Ishikawa (cell line): ENCODE results near the gene FLYWCH1.

ENCODE experiments used
- CEBPB ChIP-seq: IDR thresholded peaks from 2 replicates; pipeline ENCODE4 v1.6.1; 2012
- CREB1 ChIP-seq: IDR thresholded peaks from 2 replicates; pipeline ENCODE4 v1.6.1; 2012; ENCODE audit warnings: low read depth
- EGR1 ChIP-seq: IDR thresholded peaks from 2 replicates; pipeline ENCODE4 v1.6.1; 2012
- EP300 ChIP-seq: IDR thresholded peaks from 2 replicates; pipeline ENCODE4 v1.6.1; 2012; ENCODE audit warnings: borderline replicate concordance
- FOXM1 ChIP-seq: IDR thresholded peaks from 2 replicates; pipeline ENCODE4 v1.6.1; 2012; ENCODE audit warnings: low read depth, borderline replicate concordance
- NFIC ChIP-seq: IDR thresholded peaks from 2 replicates; pipeline ENCODE4 v1.6.1; 2012
- RAD21 ChIP-seq: IDR thresholded peaks from 2 replicates; pipeline ENCODE4 v1.6.1; 2012; ENCODE audit warnings: low read depth
- TAF1 ChIP-seq: IDR thresholded peaks from 2 replicates; pipeline ENCODE4 v1.6.1; 2012; ENCODE audit warnings: low read depth, mild to moderate bottlenecking
- TCF12 ChIP-seq: IDR thresholded peaks from 2 replicates; pipeline ENCODE4 v1.6.1; 2012; ENCODE audit warnings: low read depth
- YY1 ChIP-seq: IDR thresholded peaks from 2 replicates; pipeline ENCODE4 v1.6.1; 2012; ENCODE audit warnings: low read depth
- ZBTB7A ChIP-seq: IDR thresholded peaks from 2 replicates; pipeline ENCODE4 v1.6.1; 2012; ENCODE audit warnings: low read depth
- TF ChIP-seq, protein P1 (sequence below): IDR thresholded peaks from 2 replicates; pipeline ENCODE4 v1.6.1; 2012
- TF ChIP-seq, protein P2 (sequence below): IDR thresholded peaks from 2 replicates; pipeline ENCODE4 v1.6.1; 2012
- TF ChIP-seq, protein P3 (sequence below): IDR thresholded peaks from 2 replicates; pipeline ENCODE4 v1.6.1; 2012; ENCODE audit warnings: low read depth, mild to moderate bottlenecking

FLYWCH1 gene

DNA sequence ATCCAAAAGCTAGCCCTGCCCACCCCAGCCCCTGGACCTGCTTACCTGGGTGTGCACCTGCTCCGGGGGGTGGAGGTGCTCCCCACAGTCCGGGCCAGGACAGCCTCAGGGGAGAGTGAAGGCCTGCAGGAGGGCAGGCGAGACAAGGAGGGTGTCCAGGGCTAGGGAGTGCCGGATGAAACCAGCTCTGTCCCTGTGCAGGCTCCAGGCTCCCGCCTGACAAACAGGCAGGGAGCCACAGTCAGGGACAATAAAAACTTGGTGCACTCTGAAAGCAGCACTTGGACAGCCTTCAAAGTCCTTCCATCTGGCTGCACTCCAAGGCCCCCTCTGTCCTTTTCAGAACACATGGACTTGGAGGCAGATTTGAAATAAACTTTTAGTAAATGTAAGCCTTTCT, 61.4 kb downstream of the FLYWCH1 start:
- no peak for TF ChIP-seq TCF12
- no peak for TF ChIP-seq YY1
- TF ChIP-seq, protein P1, sequence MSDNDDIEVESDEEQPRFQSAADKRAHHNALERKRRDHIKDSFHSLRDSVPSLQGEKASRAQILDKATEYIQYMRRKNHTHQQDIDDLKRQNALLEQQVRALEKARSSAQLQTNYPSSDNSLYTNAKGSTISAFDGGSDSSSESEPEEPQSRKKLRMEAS, result no peak
- TF ChIP-seq, protein P2, sequence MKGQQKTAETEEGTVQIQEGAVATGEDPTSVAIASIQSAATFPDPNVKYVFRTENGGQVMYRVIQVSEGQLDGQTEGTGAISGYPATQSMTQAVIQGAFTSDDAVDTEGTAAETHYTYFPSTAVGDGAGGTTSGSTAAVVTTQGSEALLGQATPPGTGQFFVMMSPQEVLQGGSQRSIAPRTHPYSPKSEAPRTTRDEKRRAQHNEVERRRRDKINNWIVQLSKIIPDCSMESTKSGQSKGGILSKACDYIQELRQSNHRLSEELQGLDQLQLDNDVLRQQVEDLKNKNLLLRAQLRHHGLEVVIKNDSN, result no peak
- no peak for TF ChIP-seq EP300
- TF ChIP-seq, protein P3, sequence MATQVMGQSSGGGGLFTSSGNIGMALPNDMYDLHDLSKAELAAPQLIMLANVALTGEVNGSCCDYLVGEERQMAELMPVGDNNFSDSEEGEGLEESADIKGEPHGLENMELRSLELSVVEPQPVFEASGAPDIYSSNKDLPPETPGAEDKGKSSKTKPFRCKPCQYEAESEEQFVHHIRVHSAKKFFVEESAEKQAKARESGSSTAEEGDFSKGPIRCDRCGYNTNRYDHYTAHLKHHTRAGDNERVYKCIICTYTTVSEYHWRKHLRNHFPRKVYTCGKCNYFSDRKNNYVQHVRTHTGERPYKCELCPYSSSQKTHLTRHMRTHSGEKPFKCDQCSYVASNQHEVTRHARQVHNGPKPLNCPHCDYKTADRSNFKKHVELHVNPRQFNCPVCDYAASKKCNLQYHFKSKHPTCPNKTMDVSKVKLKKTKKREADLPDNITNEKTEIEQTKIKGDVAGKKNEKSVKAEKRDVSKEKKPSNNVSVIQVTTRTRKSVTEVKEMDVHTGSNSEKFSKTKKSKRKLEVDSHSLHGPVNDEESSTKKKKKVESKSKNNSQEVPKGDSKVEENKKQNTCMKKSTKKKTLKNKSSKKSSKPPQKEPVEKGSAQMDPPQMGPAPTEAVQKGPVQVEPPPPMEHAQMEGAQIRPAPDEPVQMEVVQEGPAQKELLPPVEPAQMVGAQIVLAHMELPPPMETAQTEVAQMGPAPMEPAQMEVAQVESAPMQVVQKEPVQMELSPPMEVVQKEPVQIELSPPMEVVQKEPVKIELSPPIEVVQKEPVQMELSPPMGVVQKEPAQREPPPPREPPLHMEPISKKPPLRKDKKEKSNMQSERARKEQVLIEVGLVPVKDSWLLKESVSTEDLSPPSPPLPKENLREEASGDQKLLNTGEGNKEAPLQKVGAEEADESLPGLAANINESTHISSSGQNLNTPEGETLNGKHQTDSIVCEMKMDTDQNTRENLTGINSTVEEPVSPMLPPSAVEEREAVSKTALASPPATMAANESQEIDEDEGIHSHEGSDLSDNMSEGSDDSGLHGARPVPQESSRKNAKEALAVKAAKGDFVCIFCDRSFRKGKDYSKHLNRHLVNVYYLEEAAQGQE, result no peak

DNA sequence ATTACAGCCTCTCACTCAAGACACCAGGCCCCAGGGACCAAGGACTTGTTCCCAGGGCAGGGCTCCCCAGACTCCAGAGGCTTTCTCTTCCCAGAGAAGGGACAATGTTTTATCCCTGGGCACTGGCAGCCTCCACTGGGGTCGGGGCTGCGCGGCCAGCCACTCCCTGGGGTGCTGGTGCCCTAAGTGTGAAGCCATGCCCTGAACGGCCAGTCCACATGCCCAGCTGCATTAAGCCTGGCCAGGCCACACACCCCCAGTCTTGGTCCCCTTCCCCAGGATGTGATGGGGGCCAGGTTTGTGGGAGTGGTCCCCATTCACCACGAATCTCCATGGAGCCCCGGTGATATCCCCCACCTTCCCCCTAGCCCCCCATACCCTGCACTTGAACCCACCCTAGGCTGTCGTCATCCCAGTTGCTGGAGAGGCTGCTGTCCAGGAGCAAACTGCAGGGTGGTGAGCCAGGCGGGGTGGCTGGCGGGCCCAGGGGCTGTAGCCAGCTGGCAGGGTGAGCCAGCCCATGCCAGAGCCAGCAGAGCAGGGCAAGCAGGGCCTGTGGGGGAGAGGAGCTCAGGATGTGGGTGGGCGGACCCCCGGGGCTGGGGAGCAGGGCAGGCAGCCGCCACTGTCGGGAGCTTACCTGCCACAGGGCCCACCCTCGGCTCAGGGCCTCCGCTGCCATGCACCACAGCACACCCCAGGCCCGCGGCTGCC, 62.0 kb downstream of the FLYWCH1 start:
- TF ChIP-seq EGR1 (no peak), TAF1 (no peak), EP300 (no peak)

DNA sequence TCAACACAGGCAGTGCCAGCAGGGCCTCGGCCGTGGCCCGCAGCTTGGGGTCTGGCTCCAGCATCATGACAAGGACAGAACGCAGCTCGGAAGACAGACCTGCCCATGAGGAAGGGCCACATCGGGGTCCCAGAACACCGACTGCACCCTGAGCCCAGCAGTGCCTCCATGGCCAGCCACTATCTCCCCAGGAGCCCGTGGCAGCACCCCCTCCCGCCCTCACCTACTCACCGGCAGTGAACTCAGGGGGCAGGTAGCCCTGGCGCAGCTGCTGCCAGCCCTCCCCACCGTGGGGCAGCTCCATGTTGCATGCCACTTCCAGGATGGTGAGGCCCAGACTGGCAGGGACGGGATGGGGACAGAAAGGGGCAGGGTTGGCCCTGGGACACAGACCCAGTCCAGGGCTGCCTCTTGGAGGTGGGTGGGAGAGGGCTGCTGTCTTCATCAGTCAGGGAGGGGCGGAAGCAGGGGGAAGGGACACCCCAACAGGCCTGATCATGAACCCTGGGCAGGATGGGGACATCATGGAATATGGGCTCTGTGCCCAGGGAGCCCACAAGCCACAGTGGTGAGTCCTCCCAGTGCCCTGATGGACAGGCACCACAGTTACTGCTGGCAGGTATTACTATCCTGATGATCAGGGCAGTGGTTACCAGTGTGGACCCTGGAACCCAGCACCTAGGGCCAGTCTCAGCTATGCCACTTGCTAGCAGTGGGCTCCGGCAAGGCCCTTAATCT, 62.8 kb downstream of the FLYWCH1 start:
- no peak for TF ChIP-seq TAF1
- TF ChIP-seq EGR1, result no peak
- no peak for TF ChIP-seq FOXM1
- no peak for TF ChIP-seq RAD21
- no peak for TF ChIP-seq YY1
- no peak for TF ChIP-seq NFIC
- TF ChIP-seq, protein P2, result no peak
- no peak for TF ChIP-seq TCF12
- TF ChIP-seq, protein P1, result no peak
- no peak for TF ChIP-seq CEBPB
- TF ChIP-seq, protein P3, result no peak

DNA sequence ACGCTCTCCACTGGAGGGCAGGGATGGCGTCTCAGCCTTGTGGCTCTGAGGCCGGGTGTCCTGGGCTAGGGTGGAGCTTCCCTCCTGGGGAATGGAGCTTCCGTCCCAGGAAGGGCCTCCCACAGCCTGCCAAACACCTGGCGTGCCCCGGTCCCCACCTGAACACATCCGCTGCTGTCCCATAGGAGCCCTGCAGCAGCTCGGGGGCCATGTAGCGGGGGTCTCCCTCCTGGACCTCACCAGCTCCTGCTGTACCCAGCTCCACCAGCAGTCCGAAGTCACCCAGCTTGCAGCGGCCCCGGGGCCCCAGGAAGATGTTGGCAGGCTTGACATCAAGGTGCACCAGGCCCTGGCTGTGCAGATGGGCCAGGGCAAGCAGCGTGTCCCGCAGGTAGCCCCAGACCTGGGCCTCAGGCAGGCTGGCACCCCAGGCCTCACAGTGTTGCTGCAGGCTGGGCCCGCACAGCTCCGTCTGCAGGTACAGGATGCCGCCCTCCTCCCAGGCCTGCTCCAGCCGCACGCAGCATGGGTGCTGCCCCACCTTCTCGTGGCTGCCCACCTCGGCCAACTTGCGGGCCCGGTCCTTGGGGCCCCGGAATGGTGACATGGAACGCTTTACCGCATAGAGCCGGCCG, 63.5 kb downstream of the FLYWCH1 start:
- no peak for TF ChIP-seq EGR1
- TF ChIP-seq YY1, result no peak
- no peak for TF ChIP-seq FOXM1
- TF ChIP-seq, protein P2, result no peak
- no peak for TF ChIP-seq CREB1
- TF ChIP-seq RAD21, result no peak
- TF ChIP-seq NFIC, result no peak
- TF ChIP-seq ZBTB7A, result no peak
- TF ChIP-seq EP300, result no peak

DNA sequence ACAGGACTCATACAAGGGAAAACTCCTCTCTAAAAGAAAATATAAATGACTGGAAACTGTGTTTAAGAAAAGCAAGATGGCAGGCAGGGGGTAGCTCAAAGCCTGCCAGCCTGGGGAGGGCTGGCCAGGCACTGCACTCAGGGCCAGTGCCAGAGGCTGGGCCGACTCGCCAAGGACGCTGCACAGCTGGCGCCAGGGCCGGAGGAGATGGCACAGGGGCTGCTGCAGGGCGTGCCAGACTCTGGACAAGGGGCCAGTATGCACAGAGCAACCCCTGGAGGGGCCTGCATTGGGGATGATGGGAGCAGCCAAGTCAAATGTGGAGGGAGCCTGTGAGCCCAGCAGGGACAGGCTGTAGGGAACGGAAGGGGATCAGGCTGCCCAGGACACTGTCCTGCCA, 64.5 kb downstream of the FLYWCH1 start:
- TF ChIP-seq, protein P2, result no peak
